Mesodermal cell (in vitro differentiated cells): ENCODE results near the gene FAM81A. TPM values are rescaled to one million over a fixed set of nuclear protein-coding genes. Genes with fewer than 3 reads are reported as not detected.
"Not testable (repeated sequence)": the region's sequence is repeated elsewhere in the genome, so short reads cannot be mapped to it uniquely, and the experiment has no call there.

Experiments used
- H3K27ac ChIP-seq: 2 replicates; pipeline ENCODE4 v1.7.0; 2013; ENCODE audit warnings: mild to moderate bottlenecking, low read depth, low read length, moderate library complexity; ENCODE audit not compliant: severe bottlenecking
- H3K36me3 ChIP-seq: 2 replicates; pipeline ENCODE4 v1.7.1; 2013; ENCODE audit warnings: mild to moderate bottlenecking, low read length, moderate library complexity; ENCODE audit not compliant: control insufficient read depth, insufficient read depth
- H3K4me1 ChIP-seq: one replicate; pipeline ENCODE4 v1.7.1; 2013; ENCODE audit warnings: mild to moderate bottlenecking, low read length; ENCODE audit not compliant: insufficient read depth, control insufficient read depth, poor library complexity, severe bottlenecking
- H3K4me3 ChIP-seq: 2 replicates; pipeline ENCODE4 v1.7.0; 2013; ENCODE audit warnings: low read length, control low read depth, mild to moderate bottlenecking; ENCODE audit not compliant: insufficient read depth, poor library complexity, severe bottlenecking; ENCODE audit errors: extremely low read depth
- H3K9me3 ChIP-seq: 2 replicates; pipeline ENCODE4 v1.7.1; 2013; ENCODE audit warnings: mild to moderate bottlenecking, low read length, moderate library complexity; ENCODE audit not compliant: control insufficient read depth
- WGBS, 2 experiments: methylation state at CpG; one replicate each; pipeline ENCODE4 v1.1.5; 2013; ENCODE audit warnings: missing lambda C conversion rate in 2 of 2; ENCODE audit not compliant: insufficient coverage in 2 of 2; 5-methylcytosine and 5-hydroxymethylcytosine counted together
- polyA plus RNA-seq, 2 experiments: library from polyadenylated mRNA; stranded (reverse); fragments of 50-300 nt; gene quantifications; one replicate each; pipeline ENCODE4 v1.2.3, GENCODE V29; 2013

The FAM81A gene
- 0.52 TPM for polyA plus RNA-seq (2013, experiment 1 of 2)
- 1.4 TPM for polyA plus RNA-seq (2013, experiment 2 of 2)

- H3K27ac ChIP-seq = no peak within 1 kb of the TSS
Measured at GRCh38 chr15:59437817-59438624, at the start of gene FAM81A. Gene FAM81A, plus strand, starts transcription at chr15:59438186. Its CDS starts 20,441 bp downstream, at chr15:59458627.

GRCh38 chr15:59388670-59389069 lies 49.3 kb upstream of the FAM81A start:
- WGBS, 2 experiments = no CpG with 5 or more reads among the region's 3 CpGs
- H3K4me3 ChIP-seq = no peak overlapping the region

More at GRCh38 chr15:59437817-59438624, at the start of gene FAM81A:
- H3K4me1 ChIP-seq = peaks cover 3% of the 10 kb centered on the region
- WGBS, 2 experiments = 1% methylated on average over 60 to 72 of the region's 96 CpGs
- no peaks in the 10 kb centered on the region for H3K9me3 ChIP-seq
- no peaks in the 10 kb centered on the region for H3K36me3 ChIP-seq
- H3K4me3 ChIP-seq = peak within 1 kb of the TSS; percentile 41

GRCh38 chr15:59392299-59392698 lies 45.7 kb upstream of the FAM81A start:
- no peaks in the 10 kb centered on the region for H3K9me3 ChIP-seq
- no peaks in the 10 kb centered on the region for H3K36me3 ChIP-seq

More at GRCh38 chr15:59388670-59389069, 49.3 kb upstream of the FAM81A start:
- Histone ChIP-seq H3K36me3 (no peaks in the 10 kb centered on the region), H3K4me1 (no peaks in the 10 kb centered on the region), H3K9me3 (no peaks in the 10 kb centered on the region), H3K27ac (no peak overlapping the region)

GRCh38 chr15:59394166-59394661 lies 43.8 kb upstream of the FAM81A start:
- H3K4me3 ChIP-seq = no peak overlapping the region
- 88 to 93% methylated on average over 5 to 8 of the region's 9 CpGs for WGBS, 2 experiments
- no peaks in the 10 kb centered on the region for H3K4me1 ChIP-seq
- no peaks in the 10 kb centered on the region for H3K9me3 ChIP-seq
- no peaks in the 10 kb centered on the region for H3K36me3 ChIP-seq
- no peak overlapping the region for H3K27ac ChIP-seq

More at GRCh38 chr15:59392299-59392698, 45.7 kb upstream of the FAM81A start:
- 78 to 89% methylated on average over 1 to 3 of the region's 5 CpGs for WGBS, 2 experiments
- Histone ChIP-seq H3K27ac (no peak overlapping the region), H3K4me3 (no peak overlapping the region), H3K4me1 (no peaks in the 10 kb centered on the region)

GRCh38 chr15:59396211-59396610 lies 41.8 kb upstream of the FAM81A start:
- Histone ChIP-seq H3K36me3 (no peaks in the 10 kb centered on the region), H3K4me3 (no peak overlapping the region), H3K4me1 (peaks cover 9% of the 10 kb centered on the region), H3K9me3 (no peaks in the 10 kb centered on the region), H3K27ac (no peak overlapping the region)
- 72 to 100% methylated on average over 1 to 2 of the region's 3 CpGs for WGBS, 2 experiments

- peaks cover 9% of the 10 kb centered on the region for H3K4me1 ChIP-seq
- H3K36me3 ChIP-seq = no peaks in the 10 kb centered on the region
- no peak overlapping the region for H3K4me3 ChIP-seq
- WGBS, 2 experiments = no CpG with 5 or more reads among the region's 3 CpGs
- H3K27ac ChIP-seq = no peak overlapping the region
- H3K9me3 ChIP-seq = no peaks in the 10 kb centered on the region
Measured at GRCh38 chr15:59396679-59397078, 41.3 kb upstream of the FAM81A start.

GRCh38 chr15:59398220-59398619 lies 39.8 kb upstream of the FAM81A start:
- H3K36me3 ChIP-seq = no peaks in the 10 kb centered on the region
- H3K4me1 ChIP-seq = peaks cover 9% of the 10 kb centered on the region
- H3K9me3 ChIP-seq = no peaks in the 10 kb centered on the region
- WGBS, 2 experiments = 78% methylated on average over 1 of the region's 1 CpG; no CpG with 5 or more reads in 1 of the 2 experiments
- H3K27ac ChIP-seq = no peak overlapping the region
- H3K4me3 ChIP-seq = no peak overlapping the region

- Histone ChIP-seq H3K27ac (no peak overlapping the region), H3K4me3 (no peak overlapping the region), H3K4me1 (peaks cover 9% of the 10 kb centered on the region), H3K9me3 (no peaks in the 10 kb centered on the region), H3K36me3 (no peaks in the 10 kb centered on the region)
- WGBS, 2 experiments = 90 to 91% methylated on average over 2 to 5 of the region's 7 CpGs
Measured at GRCh38 chr15:59399465-59400102, 38.4 kb upstream of the FAM81A start.

GRCh38 chr15:59400103-59400813 lies 37.7 kb upstream of the FAM81A start:
- Histone ChIP-seq H3K4me1 (peaks cover 9% of the 10 kb centered on the region), H3K27ac (no peak overlapping the region), H3K36me3 (no peaks in the 10 kb centered on the region), H3K4me3 (no peak overlapping the region), H3K9me3 (no peaks in the 10 kb centered on the region)
- WGBS, 2 experiments = 77 to 92% methylated on average over 10 to 13 of the region's 13 CpGs

GRCh38 chr15:59401051-59401823 lies 36.7 kb upstream of the FAM81A start:
- not testable (repeated sequence) for H3K36me3 ChIP-seq, H3K9me3 ChIP-seq, H3K27ac ChIP-seq, H3K4me3 ChIP-seq, H3K4me1 ChIP-seq
- WGBS, 2 experiments = 80 to 86% methylated on average over 2 to 9 of the region's 10 CpGs
